H9 (cell line): ENCODE data around the gene CDKAL1. TPM values are rescaled to one million over a fixed set of nuclear protein-coding genes. Genes with fewer than 3 reads are reported as not detected.

Experiments
- DNase-seq: peaks from one replicate; pipeline ENCODE4 v3.0.0-alpha.2; 2017
- H2AFZ ChIP-seq: one replicate; pipeline ENCODE4 v1.6.1; 2013; ENCODE audit warnings: mild to moderate bottlenecking, low read length, control low read depth, moderate library complexity
- H2AK5ac ChIP-seq: 2 replicates; pipeline ENCODE4 v1.6.1; 2013; ENCODE audit warnings: low read length, control low read depth, mixed read lengths; ENCODE audit not compliant: insufficient read length
- H2BK120ac ChIP-seq: one replicate; pipeline ENCODE4 v1.6.1; 2013; ENCODE audit warnings: low read depth, mild to moderate bottlenecking, low read length, control low read depth, inconsistent platforms; ENCODE audit not compliant: poor library complexity, severe bottlenecking
- H2BK12ac ChIP-seq: 2 replicates; pipeline ENCODE4 v1.6.1; 2013; ENCODE audit warnings: low read length, control low read depth, mixed read lengths, low read depth; ENCODE audit not compliant: insufficient read length
- H2BK15ac ChIP-seq: 2 replicates; pipeline ENCODE4 v1.6.1; 2013; ENCODE audit warnings: low read depth, low read length, control low read depth
- H2BK20ac ChIP-seq: one replicate; pipeline ENCODE4 v1.6.1; 2013; ENCODE audit warnings: low read depth, mild to moderate bottlenecking, low read length, control low read depth, inconsistent platforms; ENCODE audit not compliant: poor library complexity, severe bottlenecking
- H2BK5ac ChIP-seq: 2 replicates; pipeline ENCODE4 v1.6.1; 2013; ENCODE audit warnings: low read length, control low read depth, mixed read lengths; ENCODE audit not compliant: insufficient read length
- H3K14ac ChIP-seq: 2 replicates; pipeline ENCODE4 v1.6.1; 2013; ENCODE audit warnings: low read length, control low read depth; ENCODE audit not compliant: insufficient read depth
- H3K18ac ChIP-seq: 2 replicates; pipeline ENCODE4 v1.6.1; 2013; ENCODE audit warnings: low read depth, mild to moderate bottlenecking, mixed read lengths, low read length, control low read depth; ENCODE audit not compliant: insufficient read length
- H3K23ac ChIP-seq: 2 replicates; pipeline ENCODE4 v1.6.1; 2013; ENCODE audit warnings: low read length, control low read depth, mixed read lengths, low read depth; ENCODE audit not compliant: insufficient read length
- H3K23me2 ChIP-seq: 2 replicates; pipeline ENCODE4 v1.6.1; 2013; ENCODE audit warnings: low read depth, mild to moderate bottlenecking, mixed read lengths, low read length, control low read depth; ENCODE audit not compliant: insufficient read length, poor library complexity, severe bottlenecking
- H3K27ac ChIP-seq: 2 replicates; pipeline ENCODE4 v1.5.1; 2013; ENCODE audit warnings: low read length, control low read depth, mixed read lengths, low read depth; ENCODE audit not compliant: insufficient read length
- H3K27me3 ChIP-seq: 2 replicates; pipeline ENCODE4 v1.6.1; 2013; ENCODE audit warnings: low read length, control low read depth, inconsistent platforms; ENCODE audit not compliant: insufficient read depth
- H3K4ac ChIP-seq: 2 replicates; pipeline ENCODE4 v1.6.1; 2013; ENCODE audit warnings: low read depth, mild to moderate bottlenecking, control low read depth, inconsistent platforms, low read length, moderate library complexity
- H3K4me1 ChIP-seq: 2 replicates; pipeline ENCODE4 v1.6.1; 2013; ENCODE audit warnings: low read length, control low read depth, inconsistent platforms; ENCODE audit not compliant: insufficient read depth
- H3K4me2 ChIP-seq: 2 replicates; pipeline ENCODE4 v1.6.1; 2013; ENCODE audit warnings: low read length, control low read depth, mixed read lengths; ENCODE audit not compliant: insufficient read length, insufficient read depth
- H3K56ac ChIP-seq: 2 replicates; pipeline ENCODE4 v1.6.1; 2013; ENCODE audit warnings: low read depth, mild to moderate bottlenecking, mixed read lengths, low read length, control low read depth; ENCODE audit not compliant: insufficient read length
- H3K79me1 ChIP-seq: 2 replicates; pipeline ENCODE4 v1.6.1; 2013; ENCODE audit warnings: low read depth, mild to moderate bottlenecking, moderate library complexity, low read length, control low read depth, inconsistent platforms; ENCODE audit not compliant: insufficient read depth, poor library complexity, severe bottlenecking
- H3K79me2 ChIP-seq: 2 replicates; pipeline ENCODE4 v1.6.1; 2013; ENCODE audit warnings: low read length, control low read depth, inconsistent platforms; ENCODE audit not compliant: insufficient read depth
- H3K9ac ChIP-seq: 2 replicates; pipeline ENCODE4 v1.6.1; 2013; ENCODE audit warnings: low read length, control low read depth, mixed read lengths; ENCODE audit not compliant: insufficient read length; ENCODE audit errors: extremely low read depth
- H3K9me3 ChIP-seq: one replicate; pipeline ENCODE4 v1.6.1; 2013; ENCODE audit warnings: low read depth, low read length, inconsistent platforms; ENCODE audit not compliant: control insufficient read depth
- H3T11ph ChIP-seq: one replicate; pipeline ENCODE4 v1.6.1; 2013; ENCODE audit warnings: mild to moderate bottlenecking, low read length, control low read depth, inconsistent platforms
- H4K20me1 ChIP-seq: one replicate; pipeline ENCODE4 v1.6.1; 2013; ENCODE audit not compliant: control insufficient read depth, insufficient read length, insufficient read depth
- H4K5ac ChIP-seq: 2 replicates; pipeline ENCODE4 v1.6.1; 2013; ENCODE audit warnings: low read depth, mild to moderate bottlenecking, mixed read lengths, low read length, control low read depth; ENCODE audit not compliant: insufficient read length
- H4K8ac ChIP-seq: replicated peaks from 2 replicates; pipeline ENCODE4 v1.6.1; 2013; ENCODE audit warnings: low read length, control low read depth, mixed read lengths, low read depth; ENCODE audit not compliant: insufficient read length
- H4K91ac ChIP-seq: 2 replicates; pipeline ENCODE4 v1.6.1; 2013; ENCODE audit warnings: low read depth, mild to moderate bottlenecking, moderate library complexity, mixed read lengths, low read length, control low read depth; ENCODE audit not compliant: insufficient read length
- H3K27ac Mint-ChIP-seq, 3 experiments: 2 replicates in 2 of 3; 3 replicates in 1 of 3; pipeline ENCODE4 v1.8.0; 2020 to 2021; ENCODE audit warnings: mixed read lengths in 3 of 3, mild to moderate bottlenecking in 1 of 3, moderate library complexity in 1 of 3
- H3K27me3 Mint-ChIP-seq: 2 replicates; pipeline ENCODE4 v1.8.0; 2021; ENCODE audit warnings: low read depth, mild to moderate bottlenecking, moderate library complexity, mixed read lengths
- H3K36me3 Mint-ChIP-seq, 3 experiments: 2 replicates in 2 of 3; 3 replicates in 1 of 3; pipeline ENCODE4 v1.8.0; 2020 to 2021; ENCODE audit warnings: low read depth in 3 of 3, mixed read lengths in 3 of 3; ENCODE audit not compliant: insufficient read depth in 1 of 3
- H3K4me1 Mint-ChIP-seq, 2 experiments: 2 replicates each; pipeline ENCODE4 v1.8.0; 2020; ENCODE audit warnings: mixed read lengths in 2 of 2
- H3K4me3 Mint-ChIP-seq, 2 experiments: 2 replicates in 1 of 2; 3 replicates in 1 of 2; pipeline ENCODE4 v1.8.0; 2020 to 2021; ENCODE audit warnings: mild to moderate bottlenecking in 2 of 2, mixed read lengths in 2 of 2, moderate library complexity in 1 of 2
- H3K9me3 Mint-ChIP-seq, 2 experiments: 2 replicates in 1 of 2; 3 replicates in 1 of 2; pipeline ENCODE4 v1.8.0; 2020; ENCODE audit warnings: mild to moderate bottlenecking in 2 of 2, mixed read lengths in 2 of 2, moderate library complexity in 1 of 2
- CTCF ChIP-seq: fragments of 200-600 bp; sonication (generic); conservative IDR thresholded peaks from 3 replicates; pipeline ENCODE4 v1.8.0; 2021; ENCODE audit warnings: antibody characterized with exemption, mild to moderate bottlenecking
- WGBS: extraction: QIAGEN DNeasy Blood & Tissue Kit; methylation state at CpG from one replicate; pipeline ENCODE4 v1.1.7; 2013; ENCODE audit warnings: missing lambda C conversion rate, low lambda C conversion rate, mixed read lengths; ENCODE audit not compliant: insufficient read length; ENCODE audit errors: extremely low coverage; 5-methylcytosine and 5-hydroxymethylcytosine counted together
- total RNA-seq: library from RNA; stranded (reverse); gene quantifications from 2 replicates; pipeline ENCODE4 v1.2.1, GENCODE V29; 2021

Gene CDKAL1
- total RNA-seq, 1 experiment from 2014 or later, result 23.0 TPM

- Histone ChIP-seq H4K91ac (no peak overlapping the region), H3K9ac (no peak overlapping the region), H2AK5ac (no peak overlapping the region), H3K79me2 (no peaks in the 10 kb centered on the region), H3K14ac (no peak overlapping the region), H4K5ac (no peak overlapping the region), H3K79me1 (no peaks in the 10 kb centered on the region), H2AFZ (no peak overlapping the region), H3K23me2 (no peaks in the 10 kb centered on the region), H3K4ac (no peak overlapping the region), H3K27me3 (no peaks in the 10 kb centered on the region), H4K20me1 (no peaks in the 10 kb centered on the region), H2BK5ac (no peak overlapping the region), H3K18ac (no peak overlapping the region), H2BK15ac (no peak overlapping the region), H3K9me3 (no peaks in the 10 kb centered on the region), H3K4me2 (no peak overlapping the region), H3K27ac (peak overlapping the region; percentile 68), H3T11ph (no peak overlapping the region), H2BK20ac (no peak overlapping the region), H4K8ac (no peak overlapping the region), H3K23ac (no peak overlapping the region), H3K56ac (no peak overlapping the region), H2BK120ac (no peak overlapping the region), H3K4me1 (peaks cover 2% of the 10 kb centered on the region; the same call in 1 of the 2 replicates), H2BK12ac (no peak overlapping the region)
- H3K27me3 Mint-ChIP-seq, result no peaks in the 10 kb centered on the region
- WGBS, result no CpG with 5 or more reads among the region's 3 CpGs
- H3K9me3 Mint-ChIP-seq, result no peaks in the 10 kb centered on the region; a peak in 1 of 5 replicates
- H3K4me1 Mint-ChIP-seq, result peaks cover 33 to 35% of the 10 kb centered on the region in 2 experiments
- no peak for DNase-seq
- H3K36me3 Mint-ChIP-seq, result peaks cover 1 to 8% (median 3%) of the 10 kb centered on the region in 3 experiments; a peak in 3 of 7 replicates
- no peak for TF ChIP-seq CTCF
- H3K27ac Mint-ChIP-seq, result peak overlapping the region in 1 of 3 experiments; percentile 53; a peak in 2 of 7 replicates
- no peak overlapping the region for H3K4me3 Mint-ChIP-seq
Measured at GRCh38 chr6:20569000-20569610, 34.8 kb downstream of the CDKAL1 start.
